ENCODE results near the gene C3.
"Not testable (repeated sequence)": the region's sequence is repeated elsewhere in the genome, so short reads cannot be mapped to it uniquely, and the experiment has no call there.

C3 gene

DNA sequence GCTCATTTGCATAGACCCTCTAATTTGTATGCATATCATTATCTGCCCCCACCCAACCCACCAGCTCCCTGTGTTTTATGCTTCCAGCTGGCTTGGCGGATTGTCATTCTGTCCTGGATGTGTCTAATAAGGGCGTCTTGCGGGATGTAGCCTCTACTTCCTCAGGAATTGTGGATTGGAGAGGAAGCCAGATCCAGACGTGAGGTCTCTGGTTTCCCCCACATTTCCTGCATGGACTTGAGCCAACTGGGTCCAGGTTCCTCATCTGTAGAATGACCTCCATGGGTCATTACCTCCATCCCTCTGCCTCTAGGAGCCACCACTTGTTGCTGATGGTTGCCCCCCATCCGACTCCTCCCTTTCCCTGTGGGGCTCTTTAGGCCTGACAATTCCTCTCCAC is 57.7 kb downstream of the C3 start:
- DNase-seq (ENCODE audit: low spot score), result no peak

DNA sequence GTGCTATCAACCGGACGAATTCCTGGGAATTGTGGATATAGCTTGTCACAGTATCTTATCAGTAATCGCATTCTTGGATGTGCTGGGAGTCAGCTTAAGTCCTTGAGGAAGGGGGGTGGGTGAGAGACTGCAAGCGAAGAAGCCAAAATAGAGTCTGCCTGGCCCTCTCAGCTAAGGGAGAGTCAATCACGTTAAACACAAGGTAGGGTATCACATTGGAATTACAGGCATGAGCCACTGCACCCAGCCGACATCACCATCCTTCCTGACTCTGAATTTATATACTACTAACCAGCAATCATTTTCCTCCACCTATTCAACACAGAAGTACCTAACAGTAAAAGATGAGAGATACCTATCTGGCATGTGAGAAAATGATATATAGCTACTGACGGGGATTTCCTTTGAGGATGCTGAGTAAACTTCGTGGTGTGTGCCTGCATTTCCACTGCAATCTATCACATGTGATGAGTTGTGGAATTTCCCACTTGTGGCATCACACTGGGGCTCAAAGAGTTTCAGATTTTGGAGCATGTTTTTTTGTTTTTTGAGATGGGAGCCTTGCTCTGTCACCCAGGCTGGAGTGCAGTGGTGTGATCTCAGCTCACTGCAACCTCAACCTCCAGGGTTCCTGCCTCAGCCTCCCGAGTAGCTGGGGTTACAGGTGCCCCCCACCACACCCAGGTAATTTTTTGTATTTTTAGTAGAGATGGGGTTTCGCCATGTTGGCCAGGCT is 58.8 kb downstream of the C3 start:
- DNase-seq (ENCODE audit: low spot score), result peak; percentile 67

DNA sequence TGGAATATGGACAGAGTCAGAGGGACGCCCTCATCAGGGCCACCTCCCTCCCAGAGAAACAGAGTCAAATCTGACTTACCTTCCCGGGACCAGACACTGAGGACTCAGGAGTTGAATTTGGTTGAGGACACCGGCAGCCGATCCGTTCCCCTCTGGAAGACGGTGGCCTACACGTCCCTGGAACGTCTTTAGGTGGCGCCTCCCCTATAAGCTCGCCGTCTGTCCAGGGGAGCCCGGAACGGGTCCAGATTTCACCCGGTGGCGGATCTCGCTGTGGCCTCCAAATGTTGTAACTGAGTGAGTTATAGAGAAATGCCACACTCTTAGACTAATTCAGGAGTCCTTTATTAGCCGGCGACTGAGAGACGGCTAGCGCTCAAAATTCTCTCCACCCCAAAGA is 59.5 kb downstream of the C3 start:
- no peak for DNase-seq (ENCODE audit: low spot score)

DNA sequence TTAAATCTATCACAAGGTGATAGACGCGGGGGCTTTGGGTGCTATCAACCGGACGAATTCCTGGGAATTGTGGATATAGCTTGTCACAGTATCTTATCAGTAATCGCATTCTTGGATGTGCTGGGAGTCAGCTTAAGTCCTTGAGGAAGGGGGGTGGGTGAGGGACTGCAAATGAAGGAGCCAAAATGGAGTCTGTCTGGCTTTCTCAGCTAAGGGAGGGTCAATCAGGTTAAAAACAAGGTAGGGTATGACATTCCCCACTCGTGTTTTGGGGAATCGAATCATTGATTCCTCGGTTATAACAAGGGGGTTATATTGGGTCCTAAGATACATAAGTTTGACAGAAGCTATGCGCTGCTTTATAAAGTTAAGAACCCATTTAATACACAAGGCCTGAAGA is 64.1 kb downstream of the C3 start:
- not testable (repeated sequence) for DNase-seq (ENCODE audit: low spot score)

DNA sequence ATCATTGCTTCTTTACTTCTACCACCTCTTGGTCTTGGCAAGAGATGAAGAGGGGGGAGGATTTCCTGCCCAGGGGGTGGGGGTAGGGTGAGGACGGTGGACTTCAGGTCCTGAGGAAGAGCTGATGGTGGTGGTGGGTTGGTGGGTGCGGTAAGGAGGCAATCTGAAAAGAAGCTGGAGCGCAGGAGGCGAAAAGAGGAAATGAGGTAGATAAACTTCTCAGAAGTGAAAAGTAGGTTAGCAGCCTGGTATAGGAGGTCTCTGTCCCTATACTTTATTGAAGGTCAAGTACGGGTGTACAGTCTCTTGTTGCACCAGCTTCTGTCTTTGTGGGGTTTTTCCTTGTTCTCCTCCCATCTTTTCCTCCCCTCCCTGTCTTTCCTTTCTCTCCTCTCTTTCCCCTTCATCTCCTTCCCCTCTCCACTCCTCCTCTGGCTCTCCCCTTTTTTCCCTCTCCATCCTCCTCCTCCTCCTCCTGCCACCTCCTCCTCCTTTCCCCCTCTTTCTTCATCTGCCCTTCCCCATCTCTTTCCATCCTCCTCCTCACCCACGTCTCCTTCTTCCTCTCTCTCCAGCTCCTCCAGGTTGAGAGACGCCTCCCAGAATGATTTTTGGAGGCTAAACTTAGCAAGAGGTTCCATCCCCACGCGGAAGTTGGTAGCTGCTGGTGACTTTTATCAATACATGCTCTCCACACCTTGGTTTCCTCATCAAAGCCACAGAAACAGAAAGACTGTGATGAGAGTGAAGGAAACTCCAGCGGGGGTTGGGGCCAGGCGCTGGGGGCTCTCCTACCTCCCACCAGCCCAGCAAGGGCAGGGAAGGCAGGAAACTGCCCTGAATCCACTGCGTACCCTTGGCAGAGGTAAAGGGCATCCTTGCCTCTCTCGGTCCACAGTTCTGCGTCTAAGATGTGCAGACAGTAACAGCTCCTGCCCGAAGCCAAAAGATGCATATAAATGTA is 65.8 kb downstream of the C3 start:
- DNase-seq (ENCODE audit: low spot score), result peak; percentile 51

DNA sequence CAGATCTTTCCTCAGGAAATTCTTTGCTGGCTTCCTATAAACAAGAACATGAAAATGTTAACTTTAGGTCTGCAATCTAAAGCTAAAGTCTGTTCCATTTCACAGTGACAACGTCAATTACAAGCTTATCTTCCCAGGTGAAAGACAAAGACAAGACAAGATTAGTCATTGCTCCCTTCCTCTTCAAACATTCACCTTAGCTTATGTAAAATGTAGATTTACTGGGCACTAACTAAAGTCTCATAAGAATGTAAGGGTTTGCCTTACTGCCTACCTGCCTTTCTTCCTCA is 67.7 kb downstream of the C3 start:
- DNase-seq (ENCODE audit: low spot score), result no peak

DNA sequence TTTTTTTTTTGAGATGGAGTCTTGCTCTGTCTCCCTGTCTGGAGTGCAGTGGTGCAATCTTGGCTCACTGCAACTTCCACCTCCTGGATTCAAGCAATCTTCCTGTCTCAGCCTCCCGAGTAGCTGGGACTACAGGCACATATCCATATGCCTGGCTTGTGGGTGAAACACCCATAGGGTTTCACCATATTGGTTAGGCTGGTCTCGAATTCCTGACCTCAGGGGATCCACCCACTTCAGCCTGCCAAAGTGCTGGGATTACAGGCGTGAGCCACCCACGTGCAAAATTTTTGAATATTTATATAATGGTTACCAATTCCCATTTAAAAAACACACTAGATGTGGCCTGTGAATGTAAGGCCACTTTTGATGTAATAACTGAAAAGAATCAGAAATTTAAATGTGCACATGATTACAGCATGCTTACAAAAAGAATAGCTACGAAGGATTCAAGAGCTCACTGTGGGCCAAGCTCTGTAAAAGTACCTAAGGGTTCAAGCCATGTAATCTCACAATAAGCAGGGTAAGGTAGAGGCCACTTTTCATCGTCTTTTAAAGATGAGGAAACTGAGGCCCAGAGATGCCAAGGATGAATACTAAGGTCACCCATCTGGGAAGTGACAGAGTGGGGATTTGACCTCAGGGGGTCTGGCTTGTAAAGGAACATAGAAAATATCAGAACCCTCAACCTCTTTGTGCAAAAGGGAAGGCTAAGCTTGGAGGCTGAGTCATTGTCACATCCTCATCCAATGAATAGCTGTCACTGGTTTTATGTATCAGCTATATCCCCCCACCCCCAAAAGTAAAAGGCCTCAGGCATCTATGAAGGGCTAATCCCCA is 68.3 kb downstream of the C3 start:
- no peak for DNase-seq (ENCODE audit: low spot score)

DNA sequence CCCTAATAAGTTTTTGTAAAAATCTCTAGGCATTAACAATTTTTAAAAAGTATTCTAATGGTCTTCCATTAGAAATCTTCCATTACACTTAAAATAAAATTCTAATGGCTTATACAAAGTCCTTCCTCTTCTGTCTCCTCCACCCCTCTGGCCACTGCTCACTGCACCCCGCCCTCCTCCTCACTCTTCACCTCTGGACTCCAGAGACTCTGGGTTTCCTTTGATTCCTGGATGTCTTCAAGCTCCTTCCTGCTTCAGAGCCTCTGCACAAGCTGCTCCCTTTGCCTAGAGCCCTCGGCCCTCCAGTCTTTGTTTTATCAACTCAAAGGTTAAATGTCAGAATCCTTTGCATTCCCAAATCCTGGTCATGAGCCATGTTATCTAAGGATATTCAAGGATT is 71.3 kb downstream of the C3 start:
- DNase-seq (ENCODE audit: low spot score), result no peak

DNA sequence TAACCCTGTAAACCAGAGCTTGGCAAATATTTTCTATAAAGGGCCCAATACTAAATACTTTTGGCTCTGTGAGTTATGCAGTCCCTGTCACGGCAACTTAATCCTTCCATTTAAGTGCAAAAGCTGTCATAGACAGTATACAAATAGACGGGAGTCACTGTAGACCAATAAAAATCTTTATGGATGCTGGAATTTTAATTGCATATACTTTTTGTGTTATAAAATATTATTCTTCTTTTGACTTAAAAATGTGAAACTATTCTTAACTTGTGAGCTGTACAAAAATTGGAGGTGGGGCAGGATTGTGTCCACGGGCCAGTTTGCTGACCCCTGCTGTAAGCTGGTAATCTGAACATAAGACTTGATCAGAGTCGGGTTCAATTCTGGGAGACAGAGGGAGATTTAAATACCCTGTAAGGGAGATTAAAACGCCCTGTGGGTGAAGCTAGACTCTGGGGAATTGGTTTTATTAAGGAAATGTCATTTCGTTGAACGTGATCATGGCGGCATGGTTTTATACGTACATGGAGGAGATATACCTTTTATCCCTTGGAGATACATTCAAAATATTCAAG is 72.2 kb downstream of the C3 start:
- DNase-seq (ENCODE audit: low spot score), result no peak

DNA sequence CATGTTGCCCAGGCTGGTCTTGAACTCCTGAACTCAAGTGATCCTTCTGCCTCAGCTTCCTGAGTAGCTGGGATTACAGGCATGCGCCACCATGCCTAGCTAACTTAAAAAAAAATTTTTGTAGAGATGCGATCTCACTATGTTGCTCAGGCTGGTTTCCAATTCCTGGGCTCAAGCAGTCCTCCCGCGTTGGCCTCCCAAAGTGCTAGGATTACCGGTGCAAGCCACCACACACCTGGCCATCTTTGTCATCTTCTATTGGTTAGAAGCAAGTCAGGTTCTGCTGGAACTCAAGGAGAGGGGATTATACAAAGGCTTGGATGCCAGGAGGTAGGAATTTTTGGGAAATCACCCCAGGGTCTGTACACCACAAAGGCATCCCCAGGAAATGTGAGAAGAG is 75.7 kb downstream of the C3 start:
- DNase-seq (ENCODE audit: low spot score), result no peak

DNA sequence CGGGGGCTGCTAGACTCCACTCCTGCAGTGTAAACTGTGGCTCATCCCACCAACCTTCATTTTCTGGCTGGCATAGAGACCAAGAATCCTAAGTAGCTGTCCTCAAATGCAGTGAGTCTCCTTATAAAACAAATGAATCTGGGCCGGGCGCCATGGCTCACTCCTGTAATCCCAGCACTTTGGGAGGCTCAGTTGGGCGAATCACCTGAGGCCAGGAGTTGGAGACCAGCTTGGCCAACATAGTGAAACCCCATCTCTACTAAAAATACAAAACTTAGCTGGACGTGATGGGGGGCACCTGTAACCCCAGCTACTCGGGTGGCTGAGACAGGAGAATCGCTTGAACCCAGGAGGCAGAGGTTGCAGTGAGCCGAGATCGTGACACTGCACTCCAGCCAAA is 80.1 kb downstream of the C3 start:
- DNase-seq (ENCODE audit: low spot score), result not testable (repeated sequence)

DNA sequence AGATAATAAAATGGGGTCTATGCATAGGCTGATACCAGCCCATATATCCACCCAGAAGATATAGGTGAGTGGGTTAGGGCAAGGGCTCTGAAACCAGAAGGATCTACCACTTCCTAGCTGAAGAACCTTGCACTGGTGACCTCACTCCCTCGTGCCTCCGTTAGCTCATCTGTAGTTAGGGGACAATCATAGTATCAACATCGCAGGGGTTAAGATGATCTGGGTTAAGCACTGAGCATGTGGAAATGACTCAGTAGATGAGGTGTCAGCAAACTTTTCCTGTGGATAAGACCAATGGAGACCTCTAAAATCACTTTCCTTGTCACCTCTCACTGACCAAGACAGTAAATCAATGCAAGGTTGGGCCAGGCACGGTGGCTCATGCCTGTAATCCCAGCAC is 81.0 kb downstream of the C3 start:
- DNase-seq (ENCODE audit: low spot score), result peak; percentile 3

DNA sequence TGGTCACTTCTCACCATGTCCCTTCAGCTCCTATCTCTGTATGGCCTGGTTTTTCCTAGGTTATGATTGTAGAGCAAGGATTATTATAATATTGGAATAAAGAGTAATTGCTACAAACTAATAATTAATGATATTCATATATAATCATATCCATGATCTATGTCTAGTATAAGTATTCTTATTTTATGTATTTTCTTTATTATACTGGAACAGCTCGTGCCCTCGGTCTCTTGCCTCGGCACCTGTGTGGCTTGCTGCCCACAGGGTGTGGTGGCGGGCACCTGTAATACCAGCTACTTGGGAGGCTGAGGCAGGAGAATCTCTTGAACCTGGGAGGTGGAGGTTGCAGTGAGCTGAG is 87.0 kb downstream of the C3 start:
- DNase-seq (ENCODE audit: low spot score), result not testable (repeated sequence)

DNA sequence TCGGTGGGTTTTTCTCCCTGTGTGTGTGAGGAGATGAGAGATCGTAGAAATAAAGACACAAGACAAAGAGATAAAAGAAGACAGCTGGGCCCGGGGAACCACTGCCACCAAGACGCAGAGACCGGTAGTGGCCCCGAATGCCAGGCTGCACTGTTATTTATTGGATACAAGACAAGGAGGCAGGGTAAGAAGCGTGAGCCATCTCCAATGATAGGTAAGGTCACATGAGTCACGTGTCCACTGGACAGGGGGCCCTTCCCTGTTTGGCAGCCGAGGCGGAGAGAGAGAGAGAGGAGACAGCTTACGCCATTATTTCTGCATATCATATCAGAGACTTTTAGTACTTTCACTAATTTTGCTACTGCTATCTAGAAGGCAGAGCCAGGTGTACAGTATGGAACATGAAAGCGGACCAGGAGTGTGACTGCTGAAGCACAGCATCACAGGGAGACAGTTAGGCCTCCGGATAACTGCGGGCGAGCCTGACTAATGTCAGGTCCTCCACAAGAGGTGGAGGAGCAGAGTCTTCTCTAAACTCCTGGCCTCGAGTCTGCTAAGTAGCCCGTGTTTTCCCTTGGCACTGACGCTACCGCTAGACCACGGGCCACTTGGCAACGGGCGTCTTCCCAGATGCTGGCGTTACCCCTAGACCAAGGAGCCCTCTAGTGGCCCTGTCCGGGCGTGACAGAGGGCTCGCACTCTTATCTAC is 87.5 kb downstream of the C3 start:
- peak; percentile 27 for DNase-seq (ENCODE audit: low spot score)

DNA sequence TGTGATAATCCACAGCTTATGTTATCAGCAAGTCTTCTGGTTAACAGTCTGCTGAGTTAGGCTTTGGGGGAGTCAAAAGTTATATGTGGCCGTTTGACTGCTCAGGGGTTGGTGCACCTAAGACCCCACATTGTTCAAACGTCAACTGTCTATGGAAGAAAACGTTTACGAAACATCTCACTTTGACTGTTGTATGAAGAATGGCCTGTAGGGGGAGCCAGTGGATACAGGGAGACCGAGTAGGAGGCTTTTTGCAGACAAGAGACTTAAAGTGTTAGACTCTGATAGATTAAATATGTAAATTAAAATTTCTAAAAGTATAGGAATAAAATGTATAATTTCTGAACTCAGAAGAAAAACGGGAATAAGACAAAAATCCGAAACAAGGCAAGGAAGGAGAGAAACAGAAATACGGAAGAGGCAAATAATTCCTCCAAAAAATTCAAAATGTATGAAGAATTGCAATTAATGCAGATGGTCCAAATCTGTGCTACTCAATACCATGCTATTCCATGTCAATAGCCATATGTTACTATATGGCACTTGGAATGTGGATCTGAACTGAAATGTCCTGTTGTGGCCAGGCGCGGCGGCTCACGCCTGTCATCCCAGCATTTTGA is 88.3 kb downstream of the C3 start:
- peak; percentile 86 for DNase-seq (ENCODE audit: low spot score)

Measured in CD4-positive, alpha-beta T cell treated with Interleukin-6 at 100 ng/mL for 8 hours (primary cell).